ENCODE results near the gene MLX. TPM values are rescaled to one million over a fixed set of nuclear protein-coding genes. Genes with fewer than 3 reads are reported as not detected.

Gene MLX
- total RNA-seq, result 34.9 and 38.1 TPM in 2 replicates

GRCh38 chr17:42566883-42567573 is at the start of gene MLX:
Gene MLX (plus strand): TSS chr17:42567100. CDS start chr17:42567125, 25 bp downstream.

GRCh38 chr17:42536048-42536371 is 30.9 kb upstream of the MLX start, which contains the start of gene NAGLU:
Gene NAGLU (plus strand): TSS chr17:42536241. CDS start chr17:42536273, 32 bp downstream.

GRCh38 chr17:42552736-42553135 is 14.2 kb upstream of the MLX start, which contains the start of gene HSD17B1:
Gene HSD17B1 (plus strand): TSS chr17:42552923. CDS start chr17:42552934, 11 bp downstream.

GRCh38 chr17:42561897-42562387 is 5.0 kb upstream of the MLX start, which contains the start of gene COASY:
Gene COASY (plus strand): TSS chr17:42562148. CDS start chr17:42562623, 475 bp downstream.

GRCh38 chr17:42577532-42578281 is 10.8 kb downstream of the MLX start, which contains the start of gene PSMC3IP:
Gene PSMC3IP (minus strand): TSS chr17:42577729. CDS start chr17:42577686, 43 bp downstream.

GRCh38 chr17:42609182-42609813 is 42.4 kb downstream of the MLX start, which contains the start of the genes RETREG3 and TUBG1:
Gene RETREG3 (minus strand): TSS chr17:42609374. CDS start chr17:42609324, 50 bp downstream.
Gene TUBG1 (plus strand): TSS chr17:42609683. CDS start chr17:42609738, 55 bp downstream.

Other genes starting within 250 kb of the MLX start
- gene STAT3, start 178.7 kb upstream of the MLX start, total RNA-seq, result 59.5 and 169 TPM in 2 replicates
- 97.4 and 146 TPM in 2 replicates for gene CAVIN1, start 143.8 kb upstream of the MLX start, total RNA-seq
- gene ATP6V0A1, start 108.2 kb upstream of the MLX start, total RNA-seq, result 24.9 and 59.1 TPM in 2 replicates
- gene NAGLU, start 30.9 kb upstream of the MLX start, total RNA-seq, result 11.6 and 13.5 TPM in 2 replicates
- 2.7 and 3.4 TPM in 2 replicates for gene HSD17B1, start 14.2 kb upstream of the MLX start, total RNA-seq
- gene COASY, start 5.0 kb upstream of the MLX start, total RNA-seq, result 18.5 and 39.4 TPM in 2 replicates
- gene PSMC3IP, start 10.6 kb downstream of the MLX start, total RNA-seq, result 1.4 and 1.9 TPM in 2 replicates
- gene RETREG3, start 42.3 kb downstream of the MLX start, total RNA-seq, result 77.7 and 78.3 TPM in 2 replicates
- 11.3 and 27.1 TPM in 2 replicates for gene TUBG1, start 42.6 kb downstream of the MLX start, total RNA-seq
- gene TUBG2, start 92.2 kb downstream of the MLX start, total RNA-seq, result 3.4 and 5.3 TPM in 2 replicates
- gene PLEKHH3, start 109.9 kb downstream of the MLX start, total RNA-seq, result 16.4 and 31.0 TPM in 2 replicates
- under 0.01 and 0.21 TPM in 2 replicates for gene CCR10, start 114.7 kb downstream of the MLX start, total RNA-seq
- gene CNTNAP1, start 115.4 kb downstream of the MLX start, total RNA-seq, result under 0.01 and 0.71 TPM in 2 replicates
- 13.0 and 17.4 TPM in 2 replicates for gene EZH1, start 177.9 kb downstream of the MLX start, total RNA-seq
- not detected in 2 replicates for gene RAMP2, start 194.1 kb downstream of the MLX start, total RNA-seq
- gene VPS25, start 206.3 kb downstream of the MLX start, total RNA-seq, result 52.1 and 66.3 TPM in 2 replicates
- gene WNK4, start 213.5 kb downstream of the MLX start, total RNA-seq, result under 0.01 and 0.57 TPM in 2 replicates
- 32.1 and 41.7 TPM in 2 replicates for gene COA3, start 231.6 kb downstream of the MLX start, total RNA-seq
- not detected in 2 replicates for gene CNTD1, start 231.8 kb downstream of the MLX start, total RNA-seq